PFSK-1 (cell line): ENCODE data around the gene GRIN1.

Experiments used
- FOXP2 ChIP-seq: optimal IDR thresholded peaks from 2 replicates; pipeline ENCODE3; 2011; ENCODE audit warnings: borderline replicate concordance, control low read depth, inconsistent platforms; ENCODE audit not compliant: insufficient read depth; ENCODE audit errors: extremely low read length, extremely low read depth
- POLR2AphosphoS5 ChIP-seq: IDR thresholded peaks from 2 replicates; pipeline ENCODE4 v1.6.1; 2012; ENCODE audit warnings: low read depth, mild to moderate bottlenecking, control low read depth, low read length, moderate library complexity
- SIN3A ChIP-seq: IDR thresholded peaks from 2 replicates; pipeline ENCODE4 v1.6.1; 2012; ENCODE audit warnings: mild to moderate bottlenecking, low read length, moderate library complexity, borderline replicate concordance; ENCODE audit not compliant: insufficient read depth
- TAF1 ChIP-seq: IDR thresholded peaks from 2 replicates; pipeline ENCODE4 v1.6.1; 2012; ENCODE audit warnings: low read length, control low read depth, borderline replicate concordance; ENCODE audit not compliant: insufficient read depth
- TF ChIP-seq, protein P1 (sequence below), 2 experiments: IDR thresholded peaks; 2 replicates each; pipeline versions ENCODE4 v1.6.1 to v1.8.0; 2011 to 2012; ENCODE audit warnings: low read depth in 2 of 2, low read length in 2 of 2, control low read depth in 1 of 2, inconsistent platforms in 1 of 2, mild to moderate bottlenecking in 1 of 2, moderate library complexity in 1 of 2; ENCODE audit not compliant: insufficient read depth in 1 of 2

DNA sequence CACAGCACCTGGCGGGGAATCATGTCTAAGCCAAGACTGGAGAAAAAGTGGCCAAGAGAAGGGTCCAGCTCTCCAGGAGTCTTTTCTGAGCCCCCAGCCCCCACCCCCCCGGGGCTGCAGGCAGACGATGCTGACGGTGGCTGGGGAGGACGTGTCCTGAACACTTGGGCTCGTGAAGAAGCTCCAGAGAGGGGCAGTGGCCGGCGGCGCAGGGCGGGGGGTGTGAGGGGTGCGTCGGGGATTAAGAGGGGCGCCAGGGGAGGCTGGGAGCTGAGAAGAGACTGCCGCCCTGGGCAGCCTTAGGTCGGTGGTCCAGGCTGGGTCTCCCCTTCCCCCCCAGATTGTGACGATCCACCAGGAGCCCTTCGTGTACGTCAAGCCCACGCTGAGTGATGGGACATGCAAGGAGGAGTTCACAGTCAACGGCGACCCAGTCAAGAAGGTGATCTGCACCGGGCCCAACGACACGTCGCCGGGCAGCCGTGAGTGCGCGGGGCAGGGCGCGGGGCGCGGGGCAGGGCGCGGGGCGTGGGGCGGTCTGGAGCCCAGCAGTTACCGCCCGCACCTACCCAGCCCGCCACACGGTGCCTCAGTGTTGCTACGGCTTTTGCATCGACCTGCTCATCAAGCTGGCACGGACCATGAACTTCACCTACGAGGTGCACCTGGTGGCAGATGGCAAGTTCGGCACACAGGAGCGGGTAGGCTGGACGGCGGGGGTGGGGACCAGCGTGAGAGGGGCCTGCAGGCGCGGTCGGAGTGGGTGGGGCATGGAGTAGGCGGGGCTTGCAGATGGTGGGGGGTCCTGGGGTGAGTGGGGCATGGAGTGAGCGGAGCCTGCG is 22.0 kb downstream of the GRIN1 start:
- TF ChIP-seq TAF1 (no peak), POLR2AphosphoS5 (no peak), SIN3A (no peak), FOXP2 (no peak)
- TF ChIP-seq, protein P1, sequence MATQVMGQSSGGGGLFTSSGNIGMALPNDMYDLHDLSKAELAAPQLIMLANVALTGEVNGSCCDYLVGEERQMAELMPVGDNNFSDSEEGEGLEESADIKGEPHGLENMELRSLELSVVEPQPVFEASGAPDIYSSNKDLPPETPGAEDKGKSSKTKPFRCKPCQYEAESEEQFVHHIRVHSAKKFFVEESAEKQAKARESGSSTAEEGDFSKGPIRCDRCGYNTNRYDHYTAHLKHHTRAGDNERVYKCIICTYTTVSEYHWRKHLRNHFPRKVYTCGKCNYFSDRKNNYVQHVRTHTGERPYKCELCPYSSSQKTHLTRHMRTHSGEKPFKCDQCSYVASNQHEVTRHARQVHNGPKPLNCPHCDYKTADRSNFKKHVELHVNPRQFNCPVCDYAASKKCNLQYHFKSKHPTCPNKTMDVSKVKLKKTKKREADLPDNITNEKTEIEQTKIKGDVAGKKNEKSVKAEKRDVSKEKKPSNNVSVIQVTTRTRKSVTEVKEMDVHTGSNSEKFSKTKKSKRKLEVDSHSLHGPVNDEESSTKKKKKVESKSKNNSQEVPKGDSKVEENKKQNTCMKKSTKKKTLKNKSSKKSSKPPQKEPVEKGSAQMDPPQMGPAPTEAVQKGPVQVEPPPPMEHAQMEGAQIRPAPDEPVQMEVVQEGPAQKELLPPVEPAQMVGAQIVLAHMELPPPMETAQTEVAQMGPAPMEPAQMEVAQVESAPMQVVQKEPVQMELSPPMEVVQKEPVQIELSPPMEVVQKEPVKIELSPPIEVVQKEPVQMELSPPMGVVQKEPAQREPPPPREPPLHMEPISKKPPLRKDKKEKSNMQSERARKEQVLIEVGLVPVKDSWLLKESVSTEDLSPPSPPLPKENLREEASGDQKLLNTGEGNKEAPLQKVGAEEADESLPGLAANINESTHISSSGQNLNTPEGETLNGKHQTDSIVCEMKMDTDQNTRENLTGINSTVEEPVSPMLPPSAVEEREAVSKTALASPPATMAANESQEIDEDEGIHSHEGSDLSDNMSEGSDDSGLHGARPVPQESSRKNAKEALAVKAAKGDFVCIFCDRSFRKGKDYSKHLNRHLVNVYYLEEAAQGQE (IDR thresholded peaks at IDR 0.05; ENCODE audit: insufficient read depth in 1 of 2, low read depth in 2 of 2, low read length in 2 of 2) = no peak
